SKM-1 (cell line): ENCODE measurements around the gene ELMO1.

ENCODE experiments used
- DNase-seq: peaks from one replicate; lab custom pipeline; 2025; ENCODE audit not compliant: unreplicated experiment; lab: John Stamatoyannopoulos, UW

The ELMO1 gene

DNA sequence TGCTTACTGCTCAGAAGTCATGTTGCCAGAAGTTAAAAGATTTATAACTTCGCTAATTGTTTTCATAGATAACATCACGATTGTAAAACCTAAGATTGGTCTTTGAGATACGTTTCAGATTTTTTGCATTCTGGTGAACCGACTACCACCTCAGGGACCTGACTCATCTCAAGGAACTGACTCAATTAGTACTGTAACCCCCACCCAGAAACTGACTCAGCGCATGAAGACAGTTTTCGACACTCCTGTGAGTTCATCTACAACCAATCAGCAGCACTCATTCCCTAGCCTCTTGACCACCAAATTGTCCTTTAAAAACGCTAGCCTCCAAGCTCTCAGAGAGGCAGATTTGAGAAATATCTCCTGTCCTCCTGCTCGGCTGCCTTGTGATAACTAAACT lies 72.3 kb downstream of the ELMO1 start:
- DNase-seq, result no peak

DNA sequence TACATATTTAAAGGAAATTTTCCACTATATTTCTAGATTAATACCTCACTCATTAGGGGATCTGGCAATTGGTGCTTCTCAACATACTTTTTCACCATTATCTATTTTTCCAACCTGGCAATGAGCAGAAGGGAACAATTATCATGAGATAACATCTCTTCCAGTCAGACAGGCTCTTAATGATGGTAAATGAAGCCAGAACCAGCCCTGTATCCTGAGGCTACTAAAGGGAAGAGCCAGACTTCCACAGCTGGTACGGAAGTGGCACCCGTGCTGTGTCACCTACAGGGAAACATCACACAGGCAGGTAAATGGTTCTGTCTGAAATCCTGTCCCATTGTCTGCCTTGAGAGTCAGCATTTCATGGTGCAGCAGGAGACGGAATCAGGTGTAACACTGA lies 75.9 kb downstream of the ELMO1 start:
- DNase-seq, result no peak

DNA sequence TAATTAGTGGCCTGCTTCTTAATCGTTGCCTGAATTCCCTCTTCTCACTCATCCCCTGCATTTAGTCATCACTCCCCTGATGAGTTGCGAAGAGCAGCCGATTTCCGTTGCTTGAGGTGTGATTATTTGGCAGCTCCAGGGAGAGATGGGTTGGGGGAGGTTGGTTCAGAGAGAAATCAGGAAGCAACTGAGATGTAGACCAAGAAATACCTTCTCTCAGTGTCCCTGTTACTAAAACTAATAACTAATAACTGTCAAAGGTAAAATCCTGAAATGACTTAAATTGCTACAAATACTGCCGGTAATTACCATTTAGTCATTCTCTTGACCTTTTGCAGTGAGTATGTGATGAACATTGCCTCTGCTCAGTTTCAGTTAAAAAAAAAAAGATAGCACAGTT lies 76.9 kb downstream of the ELMO1 start:
- DNase-seq, result no peak

DNA sequence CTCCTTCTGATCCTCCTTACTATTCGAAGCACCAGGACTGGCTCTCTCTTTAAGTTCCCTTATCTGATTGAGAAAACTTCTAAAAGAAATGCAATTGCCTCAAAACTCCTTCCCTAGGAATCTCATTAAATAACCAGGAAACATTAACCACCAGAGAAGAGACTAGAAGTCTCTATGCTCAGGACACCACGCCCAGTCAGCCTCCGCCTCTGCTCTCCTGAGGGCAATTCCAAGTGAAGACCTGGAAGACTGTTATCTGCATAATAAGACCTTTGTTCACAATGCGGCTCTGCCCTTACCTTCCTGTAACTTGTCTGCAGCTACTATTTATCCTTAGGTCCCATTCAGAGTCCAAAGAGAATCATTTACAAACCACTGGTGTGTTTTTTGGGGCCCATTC lies 78.8 kb downstream of the ELMO1 start:
- DNase-seq, result no peak

DNA sequence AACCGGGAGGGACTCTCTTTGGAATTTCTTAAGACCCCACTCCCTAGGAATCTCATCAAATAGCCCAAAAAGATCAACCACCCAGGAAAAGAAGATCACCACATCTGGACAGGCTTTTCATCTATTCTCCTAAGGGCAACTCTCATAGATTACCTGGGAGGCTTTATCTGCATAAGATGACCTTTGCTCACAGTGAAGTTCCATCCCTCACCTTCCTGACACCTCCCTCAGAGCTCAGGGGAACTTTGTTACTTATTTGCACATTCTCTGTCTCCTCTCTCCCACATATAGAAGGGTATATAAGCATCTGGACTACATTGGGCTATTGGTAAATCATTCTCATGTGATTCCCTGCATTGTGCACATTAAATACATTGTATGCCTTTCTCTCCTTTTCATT lies 80.1 kb downstream of the ELMO1 start:
- no peak for DNase-seq

DNA sequence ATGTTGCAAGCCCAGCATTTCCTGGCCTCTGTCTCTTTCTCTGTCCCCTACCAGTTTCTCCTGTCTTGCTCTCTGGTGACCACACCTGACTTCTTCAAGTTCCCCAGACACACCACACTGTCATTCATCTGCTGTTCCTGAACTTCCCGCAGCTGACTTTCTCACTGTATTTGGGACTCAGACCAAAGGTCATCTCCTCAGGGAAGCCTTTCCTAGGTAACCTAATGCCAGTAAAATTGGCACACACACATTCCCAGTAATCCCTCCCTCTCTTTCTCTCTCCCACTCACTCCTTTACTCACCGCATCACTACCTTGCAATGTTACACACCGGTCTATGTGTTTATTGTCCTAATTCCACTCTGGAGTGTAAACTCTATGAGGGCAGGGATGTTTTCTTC lies 81.7 kb downstream of the ELMO1 start:
- DNase-seq, result no peak

DNA sequence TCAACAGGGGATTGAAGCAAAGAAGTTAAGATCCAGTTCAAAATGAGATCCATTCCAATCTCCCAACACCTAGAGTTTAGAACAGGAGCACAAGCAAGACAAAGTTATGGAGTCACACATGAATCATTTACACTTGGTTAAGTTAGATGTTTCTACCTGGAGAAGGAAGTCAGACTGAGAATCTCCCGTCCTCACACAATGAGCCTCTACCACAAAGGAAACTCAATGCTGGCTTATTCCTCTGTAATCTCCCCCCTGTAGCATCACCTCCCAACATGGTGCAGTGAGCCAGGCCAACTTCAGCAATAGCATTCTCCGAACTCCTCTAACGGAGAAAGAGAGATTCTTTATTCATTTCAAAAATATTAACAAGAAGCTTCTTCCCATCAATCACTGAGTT lies 82.2 kb downstream of the ELMO1 start:
- DNase-seq, result no peak

DNA sequence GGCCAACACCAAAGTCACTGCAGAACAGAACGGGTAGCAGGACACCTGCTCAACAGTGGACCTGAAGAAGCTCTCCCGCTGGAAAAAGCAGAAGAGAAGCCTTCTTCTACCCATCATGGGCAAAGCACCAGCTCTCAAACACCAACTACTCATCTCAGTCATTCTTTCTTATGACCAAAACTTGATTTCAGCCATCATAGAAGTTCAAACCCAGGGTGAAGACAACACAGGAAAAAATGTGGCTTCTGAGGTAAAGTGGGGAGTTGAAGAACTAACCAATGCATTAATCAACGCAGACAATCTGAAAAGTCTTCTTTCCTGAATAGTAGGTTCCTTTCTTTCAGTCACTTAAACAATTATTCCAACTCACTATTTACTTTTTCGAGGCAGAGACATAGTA lies 83.3 kb downstream of the ELMO1 start:
- DNase-seq, result no peak

DNA sequence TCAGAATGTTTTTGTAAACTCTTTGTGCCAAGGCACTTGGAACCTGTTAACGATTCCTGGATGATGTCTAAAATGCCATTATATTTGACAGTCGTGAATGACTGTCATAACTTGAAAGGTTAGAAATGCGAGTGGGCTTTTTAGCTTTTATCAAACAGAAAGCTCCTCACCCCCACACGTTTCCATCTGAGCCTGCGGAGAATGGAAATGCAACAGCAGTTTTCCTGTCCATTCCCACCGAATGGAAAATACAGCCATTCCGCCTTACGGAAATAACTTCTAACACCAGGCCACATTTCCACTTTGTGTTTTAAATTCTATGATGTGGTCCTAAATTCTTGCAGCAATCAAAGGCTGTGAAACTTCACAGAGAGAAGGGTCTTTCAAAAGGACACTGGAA lies 83.8 kb downstream of the ELMO1 start:
- no peak for DNase-seq

DNA sequence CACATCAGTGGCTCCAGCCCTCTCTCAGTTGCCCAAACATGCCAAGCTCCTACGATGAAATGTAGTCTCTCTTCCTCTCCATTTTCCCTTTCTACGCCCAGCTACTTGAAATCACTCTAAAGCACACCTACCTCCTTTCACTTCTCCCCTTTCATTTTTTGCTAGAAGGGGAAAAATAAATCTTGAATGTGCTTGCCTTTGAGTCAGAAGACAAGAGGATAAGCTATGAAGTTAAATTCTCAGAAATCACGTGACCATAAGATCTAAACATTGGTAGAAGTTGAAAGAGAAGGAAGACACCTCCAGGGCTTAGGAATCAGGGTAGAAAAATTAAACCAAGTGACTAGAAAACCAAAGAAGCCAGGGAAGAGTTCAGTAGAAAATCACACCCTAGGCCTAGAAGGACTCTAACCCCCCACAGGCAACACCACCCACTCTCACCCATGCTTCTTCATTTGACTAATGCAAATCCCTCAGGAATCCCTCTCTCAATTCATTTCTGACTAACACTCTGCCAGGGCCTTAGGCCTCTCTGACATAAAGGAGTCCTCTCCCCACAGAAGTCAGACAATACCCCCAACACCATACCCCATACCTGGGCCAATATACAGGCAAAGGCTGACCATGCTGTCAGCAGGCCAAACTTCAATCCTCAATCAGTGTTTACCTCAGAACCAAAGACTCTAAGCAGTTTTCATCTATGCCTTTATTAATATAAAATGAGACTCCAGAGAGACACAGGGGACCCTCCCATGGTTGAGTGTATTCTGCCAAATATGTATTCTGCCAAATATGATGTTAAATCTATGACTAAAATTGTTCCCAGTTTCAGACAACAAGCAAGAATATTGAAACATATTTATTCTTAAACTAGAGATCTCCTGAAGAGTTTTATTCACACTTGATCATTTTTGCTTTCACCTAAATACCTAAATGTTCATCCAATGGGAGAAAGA lies 84.8 kb downstream of the ELMO1 start:
- DNase-seq, result no peak

DNA sequence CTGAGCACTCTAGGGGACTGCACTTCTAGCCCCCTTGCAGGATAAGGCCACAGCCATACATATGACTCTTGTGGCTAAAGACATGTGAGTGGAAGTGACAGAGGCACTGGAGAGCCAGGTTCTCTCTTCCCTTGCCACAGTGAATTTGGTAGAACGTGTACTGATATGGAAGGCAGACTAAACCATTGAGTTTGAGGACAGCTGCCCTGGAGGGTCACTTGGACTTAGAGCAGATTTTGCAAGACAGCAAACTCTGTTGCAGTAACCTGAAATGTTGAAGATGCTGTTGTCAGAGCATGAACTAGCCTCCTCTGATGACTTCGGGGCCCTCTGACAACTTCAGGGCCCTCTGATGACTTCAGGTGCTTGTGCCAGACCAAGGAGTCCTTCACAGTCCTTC lies 85.9 kb downstream of the ELMO1 start:
- no peak for DNase-seq

DNA sequence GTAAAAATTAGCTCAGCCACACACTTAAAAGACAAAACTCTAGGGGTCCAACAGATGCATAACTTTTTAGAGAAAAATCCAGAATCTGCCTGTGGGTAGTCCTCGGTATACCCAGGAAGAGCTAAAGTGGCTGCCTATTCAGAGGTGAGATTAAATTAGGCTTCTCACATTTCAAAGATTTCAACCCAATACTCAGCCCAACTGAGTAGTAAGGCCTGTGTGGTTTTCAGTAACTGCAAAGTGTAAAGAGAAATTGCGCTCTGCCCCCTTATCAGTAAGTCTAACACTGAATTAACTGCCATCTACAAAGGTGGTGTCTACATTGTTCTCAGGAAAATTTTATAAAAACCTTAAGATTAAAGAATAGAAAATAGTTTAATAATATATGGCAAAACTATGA lies 88.2 kb downstream of the ELMO1 start:
- DNase-seq, result no peak

DNA sequence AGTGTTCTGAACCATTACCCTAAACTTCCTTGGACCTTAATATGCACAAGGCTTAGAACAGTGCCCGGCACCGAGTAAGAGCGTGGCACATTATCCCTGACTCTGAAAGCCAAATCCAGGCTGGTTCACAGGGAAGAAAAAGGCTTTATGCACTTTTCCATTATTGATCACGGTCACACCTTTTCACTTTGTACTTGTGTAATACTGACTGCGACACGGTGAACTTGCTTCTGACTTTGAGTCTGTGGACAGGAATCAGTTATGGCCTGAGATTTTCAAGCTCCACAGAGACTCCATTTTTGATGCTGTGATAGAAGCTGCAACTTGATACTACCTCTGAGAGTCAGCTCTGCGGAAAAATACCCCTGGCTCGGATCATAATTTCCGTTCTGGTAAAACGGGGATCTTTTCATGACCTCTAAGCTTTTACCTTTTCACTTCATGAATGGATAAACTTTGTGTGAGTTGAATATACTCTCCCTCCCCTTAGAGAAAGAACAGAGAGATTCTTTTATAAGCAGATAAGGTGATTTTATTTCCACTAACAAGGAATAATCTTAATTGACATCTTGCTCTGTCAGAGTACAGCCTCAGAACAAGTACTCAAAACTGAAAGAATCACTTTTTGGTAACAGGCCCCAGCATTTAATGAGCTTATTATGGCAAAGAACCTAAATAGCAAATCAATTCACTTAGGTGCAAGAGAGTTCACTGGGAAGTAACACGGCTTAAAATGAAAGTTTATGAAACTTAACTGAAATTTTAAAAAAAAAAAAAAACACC lies 88.8 kb downstream of the ELMO1 start:
- no peak for DNase-seq

DNA sequence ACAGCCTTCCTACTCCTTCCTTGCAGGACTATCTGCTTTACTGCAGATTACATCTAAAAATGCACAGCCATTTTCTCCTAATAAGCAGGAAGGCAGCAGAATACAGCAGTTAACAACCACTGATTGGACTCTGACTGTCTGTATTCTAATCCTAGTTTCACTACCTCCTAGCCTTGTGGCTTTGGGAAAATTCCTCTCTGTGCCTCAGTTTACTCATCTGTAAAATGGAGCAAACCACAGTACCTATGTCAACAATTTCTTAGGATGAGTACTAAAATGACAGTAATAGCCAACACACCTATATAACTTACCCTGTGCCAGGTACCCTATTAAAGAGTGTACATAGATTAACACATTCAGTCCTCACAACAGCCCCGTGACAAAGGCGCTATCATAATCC lies 89.5 kb downstream of the ELMO1 start:
- no peak for DNase-seq

DNA sequence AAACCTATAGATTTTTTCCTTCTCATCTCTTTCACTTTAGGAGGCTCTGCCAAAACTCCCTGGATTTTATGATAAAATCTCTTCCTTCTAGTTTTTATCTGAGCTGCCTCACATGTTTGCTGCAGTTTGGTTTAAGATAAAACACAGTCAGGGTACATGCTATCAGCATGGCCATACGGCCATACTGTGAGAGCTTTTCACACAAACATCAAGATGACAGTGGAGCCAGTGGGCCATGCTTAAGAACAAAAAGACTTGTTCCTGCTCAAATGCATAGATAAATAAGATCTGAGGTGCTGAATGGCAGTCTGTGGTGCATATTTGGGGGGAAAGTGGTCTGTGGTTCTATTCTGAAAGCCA lies 91.0 kb downstream of the ELMO1 start:
- no peak for DNase-seq

DNA sequence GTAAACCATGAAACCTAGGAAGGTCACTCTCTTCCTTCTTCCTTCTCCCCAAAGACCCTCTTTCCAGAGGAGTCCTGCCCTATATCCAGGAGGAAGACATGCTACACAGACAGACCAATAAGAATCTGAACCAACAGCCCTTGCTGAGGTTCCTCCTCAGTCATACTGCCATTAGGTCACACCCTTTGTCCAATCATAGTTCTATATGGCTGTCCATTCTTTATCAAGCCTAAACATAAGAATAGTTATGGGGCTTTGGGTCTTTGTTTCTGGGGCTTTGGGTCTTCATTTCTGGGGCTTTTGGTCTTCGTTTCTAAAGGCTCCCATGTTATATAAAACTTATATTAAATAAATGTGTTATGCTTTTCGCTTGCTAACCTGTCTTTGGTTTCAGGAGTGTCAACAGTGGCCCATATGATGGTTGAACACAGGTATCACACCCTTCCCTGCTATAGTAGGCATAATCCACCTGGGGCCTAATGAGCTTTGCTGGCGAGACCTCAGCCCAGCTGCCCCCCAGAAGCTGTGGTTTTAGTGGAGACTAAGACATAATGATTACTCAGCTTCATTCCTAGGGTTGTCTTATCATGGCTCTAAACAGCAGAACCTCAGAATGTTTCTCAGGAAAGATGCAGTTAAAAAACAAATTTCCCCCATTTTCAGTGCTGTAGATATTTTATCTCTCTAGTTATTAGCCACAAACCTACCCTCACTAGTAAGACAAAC lies 91.6 kb downstream of the ELMO1 start:
- DNase-seq, result no peak

DNA sequence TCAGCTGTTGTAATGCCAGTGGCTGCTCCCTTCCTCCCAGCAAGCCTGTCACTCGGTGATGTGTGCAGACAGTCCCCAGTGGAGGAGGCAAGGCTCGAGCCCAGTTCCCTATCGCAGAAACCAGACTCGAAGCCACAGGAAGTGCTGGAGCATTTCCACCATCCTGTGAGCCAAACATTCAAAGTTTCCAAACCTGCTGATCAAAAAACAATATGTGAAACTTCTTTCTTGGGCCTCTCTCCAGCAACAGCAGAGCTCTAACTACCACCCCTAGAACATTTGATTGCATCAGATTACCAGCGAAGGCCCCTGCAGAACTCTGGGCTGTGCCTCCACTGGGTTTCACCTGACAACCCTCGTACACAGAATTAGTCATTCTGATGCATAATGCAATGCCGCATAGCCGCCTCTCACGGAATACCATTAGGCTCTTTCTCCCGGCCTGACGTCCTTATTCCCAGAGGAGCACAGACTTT lies 94.0 kb downstream of the ELMO1 start:
- DNase-seq, result peak; percentile 82

DNA sequence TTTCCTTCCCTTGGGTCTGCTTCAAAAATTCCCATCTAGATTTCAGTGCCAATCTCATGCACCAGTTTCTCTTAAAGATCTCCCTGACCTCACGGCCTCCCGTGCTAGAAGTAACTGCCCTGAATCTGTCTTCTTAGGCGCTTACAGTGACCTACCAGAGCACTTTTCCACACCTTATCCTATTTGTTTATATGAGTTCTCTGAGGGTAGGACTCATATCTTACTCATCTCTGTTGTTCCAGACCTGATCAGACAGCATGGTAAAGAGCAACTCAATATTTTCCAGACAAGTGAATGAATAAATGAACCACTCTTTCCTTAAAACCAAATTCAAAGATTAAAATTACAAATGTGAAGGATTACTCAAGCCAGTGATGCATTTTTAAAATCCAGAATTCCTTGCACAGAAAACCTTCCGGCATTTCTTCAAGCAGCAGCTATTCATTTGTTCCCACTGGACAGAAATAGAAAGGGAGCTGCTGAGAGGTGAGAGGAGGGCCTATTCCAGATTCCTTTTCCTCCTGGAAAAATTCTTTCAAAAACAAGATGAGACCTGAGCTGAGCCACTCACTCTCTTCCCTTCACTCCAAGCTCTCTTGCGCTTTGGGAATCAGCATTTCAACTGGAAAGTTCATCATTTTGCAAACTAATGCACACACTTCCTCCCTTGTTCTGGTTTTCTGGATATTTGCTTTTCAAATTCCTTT lies 94.6 kb downstream of the ELMO1 start:
- DNase-seq, result no peak

DNA sequence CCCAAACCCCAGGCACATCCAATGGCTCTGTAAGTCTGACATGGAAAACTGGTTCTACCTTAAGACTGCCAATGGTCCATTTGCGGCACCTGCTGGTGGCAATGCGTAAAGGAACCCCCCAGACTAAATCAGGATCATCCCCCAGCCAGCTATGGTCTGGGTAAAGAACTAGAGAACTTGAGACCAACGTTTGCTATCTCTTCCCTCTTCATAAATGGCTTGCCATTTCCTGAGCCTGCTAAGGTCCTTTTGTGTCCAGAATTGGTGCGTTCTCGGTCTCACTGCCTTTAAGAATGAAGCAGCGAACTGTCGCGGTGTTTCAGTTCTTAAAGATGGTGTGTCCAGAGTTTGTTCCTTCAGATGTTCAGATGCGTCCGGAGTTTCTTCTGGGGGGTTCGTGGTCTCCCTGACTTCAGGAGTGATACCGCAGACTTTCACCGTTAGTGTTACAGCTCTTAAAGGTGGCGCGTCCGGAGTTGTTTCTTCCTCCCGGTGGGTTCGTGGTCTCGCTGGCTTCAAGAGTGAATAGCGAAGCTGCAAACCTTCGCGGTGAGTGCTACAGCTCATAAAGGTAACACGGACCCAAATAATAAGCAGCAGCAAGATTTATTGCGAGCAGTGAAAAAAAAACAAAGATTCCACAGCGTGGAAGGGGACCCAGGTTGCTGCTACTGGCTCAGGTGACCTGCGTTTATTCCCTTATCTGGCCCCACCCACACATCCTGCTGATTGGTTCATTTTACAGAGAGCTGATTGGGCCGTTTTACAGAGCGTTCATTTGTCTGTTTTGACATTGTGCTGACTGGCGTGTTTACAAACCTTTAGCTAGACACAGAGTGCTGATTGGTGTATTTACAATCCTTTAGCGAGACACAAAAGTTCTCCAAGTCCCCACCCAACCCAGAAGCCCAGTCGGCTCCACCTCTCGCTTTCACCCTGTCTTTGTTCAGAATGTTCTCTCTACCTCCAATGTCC lies 95.4 kb downstream of the ELMO1 start:
- DNase-seq, result no peak
